Measurements from ENCODE around the gene CHAF1A. TPM values are rescaled to one million over a fixed set of nuclear protein-coding genes. Genes with fewer than 3 reads are reported as not detected.

Gene CHAF1A, protein sequence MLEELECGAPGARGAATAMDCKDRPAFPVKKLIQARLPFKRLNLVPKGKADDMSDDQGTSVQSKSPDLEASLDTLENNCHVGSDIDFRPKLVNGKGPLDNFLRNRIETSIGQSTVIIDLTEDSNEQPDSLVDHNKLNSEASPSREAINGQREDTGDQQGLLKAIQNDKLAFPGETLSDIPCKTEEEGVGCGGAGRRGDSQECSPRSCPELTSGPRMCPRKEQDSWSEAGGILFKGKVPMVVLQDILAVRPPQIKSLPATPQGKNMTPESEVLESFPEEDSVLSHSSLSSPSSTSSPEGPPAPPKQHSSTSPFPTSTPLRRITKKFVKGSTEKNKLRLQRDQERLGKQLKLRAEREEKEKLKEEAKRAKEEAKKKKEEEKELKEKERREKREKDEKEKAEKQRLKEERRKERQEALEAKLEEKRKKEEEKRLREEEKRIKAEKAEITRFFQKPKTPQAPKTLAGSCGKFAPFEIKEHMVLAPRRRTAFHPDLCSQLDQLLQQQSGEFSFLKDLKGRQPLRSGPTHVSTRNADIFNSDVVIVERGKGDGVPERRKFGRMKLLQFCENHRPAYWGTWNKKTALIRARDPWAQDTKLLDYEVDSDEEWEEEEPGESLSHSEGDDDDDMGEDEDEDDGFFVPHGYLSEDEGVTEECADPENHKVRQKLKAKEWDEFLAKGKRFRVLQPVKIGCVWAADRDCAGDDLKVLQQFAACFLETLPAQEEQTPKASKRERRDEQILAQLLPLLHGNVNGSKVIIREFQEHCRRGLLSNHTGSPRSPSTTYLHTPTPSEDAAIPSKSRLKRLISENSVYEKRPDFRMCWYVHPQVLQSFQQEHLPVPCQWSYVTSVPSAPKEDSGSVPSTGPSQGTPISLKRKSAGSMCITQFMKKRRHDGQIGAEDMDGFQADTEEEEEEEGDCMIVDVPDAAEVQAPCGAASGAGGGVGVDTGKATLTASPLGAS
- total RNA-seq: 1 to 10 TPM; 6.0 to 9.5 TPM
- long read RNA-seq, donor 1, partial matches to known transcripts: 3 of 5 reads
- long read RNA-seq, donor 1, other reads (novel, unspliced or antisense): 1 of 5 reads
- long read RNA-seq, donor 2, partial matches to known transcripts: 1 of 4 reads
- long read RNA-seq, donor 2, other reads (novel, unspliced or antisense): 2 of 4 reads

DNA sequence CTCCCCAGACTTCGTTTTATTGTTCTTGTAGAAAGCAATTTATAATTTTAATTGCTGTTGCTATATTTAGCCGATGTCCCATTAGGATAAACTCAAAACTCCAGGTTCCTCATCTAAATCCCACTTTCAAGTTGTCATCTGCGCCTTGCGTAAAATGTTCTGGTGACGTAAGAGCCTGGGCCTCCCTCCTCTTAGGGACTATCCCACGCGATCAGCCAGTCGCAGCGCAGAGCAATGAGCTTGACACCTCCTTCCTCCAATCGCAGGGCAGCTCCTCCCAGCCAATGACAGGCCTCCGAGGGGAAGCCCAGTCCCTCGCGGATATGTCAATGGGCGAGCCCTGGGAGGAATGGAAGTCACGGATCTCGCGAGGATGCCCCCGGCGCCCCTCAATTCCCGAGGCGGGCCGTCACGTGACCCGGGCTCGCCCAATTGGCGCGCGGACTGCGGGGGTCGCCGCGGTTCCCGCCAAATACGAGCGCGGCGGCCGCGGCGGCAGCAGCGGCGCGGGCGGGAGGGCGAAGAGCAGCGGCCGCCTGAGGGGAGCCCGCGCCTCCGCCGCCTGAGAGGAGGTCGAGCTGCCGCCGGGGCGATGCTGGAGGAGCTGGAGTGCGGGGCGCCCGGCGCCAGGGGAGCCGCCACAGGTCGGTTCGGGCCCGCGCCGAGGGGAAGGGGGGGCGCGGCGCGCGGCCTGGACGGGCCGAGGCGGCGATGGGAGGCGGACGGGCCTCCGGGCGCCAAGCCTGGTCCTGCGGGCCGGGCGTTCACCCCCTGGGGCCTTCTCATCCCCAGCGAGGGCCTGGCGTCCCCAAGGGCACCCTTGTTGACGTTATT is at the start of gene CHAF1A:
Gene CHAF1A, plus strand, starts transcription at position 470 of the 834 bp plus-strand sequence. Its CDS starts 123 bp downstream, at position 593.
- DNase-seq (ENCODE audit: low spot score): peak; percentile 100
- intact Hi-C loops (cut with DNase I): loop anchor here in 1 of 2 donors (5.0 kb wide), 1 partner anchor 60 kb away; the partner anchor contains the start of gene MPND

DNA sequence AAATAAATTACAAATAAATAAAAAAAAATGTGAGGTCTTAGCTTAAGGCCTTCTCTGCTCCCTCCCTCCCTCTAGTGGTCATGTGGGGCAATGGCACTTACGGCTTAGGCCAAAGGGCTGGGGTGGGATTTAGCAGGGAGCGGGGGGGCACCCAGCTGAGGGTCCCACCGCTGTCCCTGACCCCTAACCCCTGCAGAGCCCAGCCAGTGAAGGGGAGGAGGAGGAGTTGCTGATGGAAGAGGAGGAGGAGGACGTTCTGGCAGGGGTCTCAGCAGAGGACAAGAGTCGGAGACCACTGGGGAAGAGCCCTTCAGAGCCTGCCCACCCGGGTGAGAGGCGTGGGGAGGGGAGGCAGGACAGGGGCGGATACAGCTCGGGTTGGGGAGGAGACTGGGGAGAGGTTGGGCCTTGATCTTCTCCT is 49.7 kb upstream of the CHAF1A start:
- intact Hi-C loops (cut with DNase I): no loop called here
- DNase-seq (ENCODE audit: low spot score): peak; percentile 75

DNA sequence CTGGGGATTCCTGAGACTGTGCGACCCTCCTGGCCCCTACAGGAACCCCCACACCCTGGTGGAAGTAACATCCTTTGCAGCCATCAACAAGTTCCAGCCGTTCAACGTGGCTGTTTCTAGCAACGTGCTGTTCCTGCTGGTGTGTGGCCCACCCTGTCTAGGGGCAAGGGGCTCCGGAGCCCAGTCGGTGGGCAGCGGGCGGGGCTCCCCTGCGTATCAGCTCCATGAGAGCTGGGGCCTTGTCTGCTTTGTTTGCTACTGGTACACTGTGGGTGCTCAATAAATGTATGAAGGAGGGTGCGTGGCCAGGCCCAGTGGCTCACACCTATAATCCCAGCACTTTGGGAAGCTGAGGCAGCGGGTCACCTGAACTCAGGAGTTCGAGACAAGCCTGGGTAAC is 48.2 kb upstream of the CHAF1A start:
- intact Hi-C loops (cut with DNase I): no loop called here
- DNase-seq (ENCODE audit: low spot score): no peak

DNA sequence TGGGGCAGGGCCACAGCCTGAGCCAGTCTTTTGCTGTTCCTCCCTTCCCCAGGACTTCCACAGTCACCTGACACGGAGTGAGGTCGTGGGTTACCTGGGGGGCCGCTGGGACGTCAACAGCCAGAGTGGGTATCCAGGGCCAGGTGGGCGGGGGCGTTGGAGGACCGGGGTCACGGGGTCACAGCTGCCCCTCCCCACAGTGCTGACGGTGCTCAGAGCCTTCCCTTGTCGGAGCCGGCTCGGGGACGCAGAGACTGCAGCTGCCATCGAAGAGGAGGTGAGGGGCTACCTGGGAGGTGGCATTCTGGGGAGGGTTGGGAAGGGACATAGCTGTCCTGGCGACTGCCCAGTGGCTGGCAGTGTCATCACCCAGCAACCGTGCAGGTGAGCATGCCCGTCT is 47.5 kb upstream of the CHAF1A start:
- intact Hi-C loops (cut with DNase I): no loop called here
- no peak for DNase-seq (ENCODE audit: low spot score)

DNA sequence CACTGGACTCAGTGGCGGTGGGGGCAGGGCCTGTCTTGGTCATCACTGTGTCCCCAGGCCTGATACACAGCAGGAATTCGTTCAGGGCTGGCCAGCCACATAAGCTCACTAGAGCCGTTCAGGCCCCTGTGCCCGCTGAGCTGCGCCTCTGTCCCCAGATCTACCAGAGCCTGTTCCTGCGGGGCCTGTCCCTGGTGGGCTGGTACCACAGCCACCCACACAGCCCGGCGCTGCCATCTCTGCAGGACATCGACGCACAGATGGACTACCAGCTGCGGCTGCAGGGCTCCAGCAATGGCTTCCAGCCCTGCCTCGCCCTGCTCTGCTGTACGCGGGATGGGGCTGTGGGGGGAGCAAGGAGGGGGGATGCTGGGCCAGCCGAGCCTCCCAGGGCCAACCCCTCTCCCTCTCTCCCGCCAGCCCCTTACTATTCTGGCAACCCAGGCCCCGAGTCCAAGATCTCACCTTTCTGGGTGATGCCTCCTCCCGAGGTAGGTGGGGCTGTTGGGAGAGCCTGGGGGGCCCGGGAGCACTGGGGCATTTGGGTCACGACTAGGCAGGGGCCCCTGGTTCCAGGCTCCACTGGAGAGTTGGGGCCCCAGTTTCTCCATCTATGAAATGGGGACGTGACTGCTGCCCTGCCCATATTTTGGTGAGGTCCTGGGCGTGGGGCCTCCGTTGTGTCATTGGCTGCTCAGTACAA is 45.2 kb upstream of the CHAF1A start:
- intact Hi-C loops (cut with DNase I): no loop called here
- peak; percentile 71 for DNase-seq (ENCODE audit: low spot score)

DNA sequence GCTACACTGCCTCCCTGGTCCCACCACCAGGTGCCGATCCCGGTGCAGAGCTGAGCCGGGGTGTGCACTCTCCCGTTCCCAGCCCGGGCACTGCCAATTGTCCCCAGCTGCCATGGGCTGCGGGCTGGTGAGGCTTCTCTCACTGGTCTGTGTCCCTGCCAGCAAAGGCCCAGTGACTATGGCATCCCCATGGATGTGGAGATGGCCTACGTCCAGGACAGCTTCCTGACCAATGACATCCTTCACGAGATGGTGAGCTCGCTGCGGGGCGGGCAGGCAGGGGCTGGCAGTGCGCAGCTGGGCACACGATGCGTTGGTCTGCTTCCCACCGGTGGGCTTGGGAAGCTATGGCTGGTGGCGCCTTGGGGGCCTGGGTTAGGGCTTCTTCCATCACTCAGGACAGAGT is 44.5 kb upstream of the CHAF1A start:
- intact Hi-C loops (cut with DNase I): no loop called here
- no peak for DNase-seq (ENCODE audit: low spot score)

DNA sequence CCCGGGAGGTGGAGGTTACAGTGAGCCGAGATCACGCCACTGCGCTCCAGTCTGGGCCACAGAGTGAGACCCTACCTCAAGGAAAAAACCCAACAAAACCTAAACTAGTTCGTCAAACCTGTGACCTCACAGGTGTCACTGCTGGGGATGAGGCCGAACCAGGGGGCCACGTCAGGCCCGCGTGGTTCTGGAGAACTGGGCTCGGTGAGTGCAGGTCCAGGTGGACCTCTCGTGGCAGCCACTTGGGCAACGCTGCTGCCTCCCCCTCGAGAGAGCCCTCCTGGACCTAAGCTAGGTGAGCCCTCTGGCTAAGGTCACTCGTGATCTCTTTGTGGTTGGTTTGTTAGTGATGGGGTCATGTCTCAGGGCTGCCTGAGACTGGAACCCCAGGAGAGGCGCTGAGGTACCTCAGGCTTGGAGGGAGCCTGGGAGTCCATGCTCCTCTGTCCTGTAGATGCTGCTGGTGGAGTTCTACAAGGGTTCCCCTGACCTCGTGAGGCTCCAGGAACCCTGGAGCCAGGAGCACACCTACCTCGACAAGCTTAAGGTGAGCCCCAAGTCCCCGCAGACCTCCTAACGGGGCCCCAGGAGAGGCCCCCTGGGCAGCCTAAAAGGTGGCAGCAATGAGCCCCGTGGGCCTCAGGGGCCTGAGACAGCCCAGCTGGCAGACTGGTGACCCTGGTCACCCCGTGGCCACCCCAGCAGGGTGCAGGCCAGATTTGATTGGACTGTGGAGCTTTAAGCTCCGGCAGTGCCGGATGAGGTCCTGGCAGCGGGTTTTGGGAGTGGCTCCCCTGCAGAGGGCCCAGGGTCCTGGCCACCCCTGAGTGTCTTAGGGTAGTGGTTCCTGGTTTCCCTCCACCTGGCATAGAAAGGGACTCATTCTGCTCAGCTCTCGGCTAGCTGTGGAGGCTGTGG is 43.5 kb upstream of the CHAF1A start:
- peak; percentile 81 for DNase-seq (ENCODE audit: low spot score)
- intact Hi-C loops (cut with DNase I): no loop called here

DNA sequence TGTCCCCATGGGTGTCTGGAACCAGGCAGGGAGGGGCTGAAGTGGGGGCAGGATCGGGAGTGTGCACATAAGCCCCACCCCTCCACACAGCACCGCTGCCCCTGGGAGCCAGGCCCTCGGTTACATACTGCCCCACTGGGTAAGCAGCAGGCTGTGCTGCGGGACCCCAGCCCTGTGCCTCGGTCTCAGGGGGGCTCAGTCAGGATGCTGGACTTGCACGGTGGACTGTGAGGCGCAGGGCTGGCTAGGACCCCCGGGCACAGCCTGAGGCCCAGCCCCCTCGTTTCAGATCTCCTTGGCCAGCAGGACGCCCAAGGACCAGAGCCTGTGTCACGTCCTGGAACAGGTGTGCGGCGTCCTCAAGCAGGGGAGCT is 42.8 kb upstream of the CHAF1A start:
- DNase-seq (ENCODE audit: low spot score): no peak
- intact Hi-C loops (cut with DNase I): no loop called here

DNA sequence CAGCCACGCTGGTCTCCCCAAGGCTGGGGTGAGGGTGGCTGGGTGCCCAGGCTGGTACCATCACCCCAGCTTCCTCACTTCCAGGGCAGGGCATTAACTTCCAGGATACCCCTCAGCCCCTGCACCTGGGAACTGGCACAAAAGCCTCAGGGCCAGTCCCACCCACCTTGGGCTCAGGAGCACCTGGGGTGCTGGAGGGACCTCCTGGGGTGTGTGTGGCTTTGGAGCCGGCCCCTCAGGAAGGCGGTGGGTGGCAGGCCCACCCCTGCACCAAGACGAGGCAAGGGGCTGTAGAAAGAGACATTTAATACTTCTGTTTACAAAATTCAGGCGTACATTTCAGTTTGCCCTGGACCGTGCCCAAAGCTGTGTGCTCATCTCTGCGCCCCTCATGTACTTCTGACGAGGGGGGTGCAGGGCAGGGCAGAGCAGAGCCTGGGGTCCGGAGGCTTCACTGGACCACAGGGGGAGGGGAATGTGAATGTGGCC is 42.3 kb upstream of the CHAF1A start:
- intact Hi-C loops (cut with DNase I): loop anchor here in 1 of 2 donors (5.0 kb wide), 1 partner anchor 37 kb away; no protein-coding TSS in a partner anchor
- no peak for DNase-seq (ENCODE audit: low spot score)

DNA sequence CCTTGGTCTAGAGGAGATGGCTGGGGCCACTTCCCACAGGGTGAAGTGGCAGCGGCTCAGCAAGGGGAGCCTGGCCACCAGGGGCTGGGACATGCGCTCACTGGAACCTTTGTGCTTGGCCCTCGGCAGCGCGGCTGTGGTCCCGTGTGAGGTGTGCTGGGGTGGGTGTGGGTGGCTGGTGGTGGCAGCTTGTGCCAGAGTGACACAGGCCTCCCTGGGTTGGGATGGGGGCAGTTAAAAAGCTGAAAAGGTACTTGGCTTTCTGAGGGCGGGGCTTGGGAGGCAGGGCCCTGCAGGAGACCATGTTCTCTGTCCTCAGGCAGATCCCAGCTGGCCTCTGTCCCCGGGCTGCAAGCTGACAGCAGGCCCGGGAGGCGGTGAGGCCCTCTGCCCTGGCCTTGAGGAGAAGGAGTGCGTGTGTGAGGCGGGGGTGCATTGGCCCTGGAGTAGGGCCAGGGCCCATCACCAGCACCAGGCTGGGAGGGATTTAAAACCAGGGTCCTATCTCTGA is 41.7 kb upstream of the CHAF1A start:
- DNase-seq (ENCODE audit: low spot score): no peak
- intact Hi-C loops (cut with DNase I): loop anchor here in 1 of 2 donors (5.0 kb wide), 1 partner anchor 37 kb away; no protein-coding TSS in a partner anchor

DNA sequence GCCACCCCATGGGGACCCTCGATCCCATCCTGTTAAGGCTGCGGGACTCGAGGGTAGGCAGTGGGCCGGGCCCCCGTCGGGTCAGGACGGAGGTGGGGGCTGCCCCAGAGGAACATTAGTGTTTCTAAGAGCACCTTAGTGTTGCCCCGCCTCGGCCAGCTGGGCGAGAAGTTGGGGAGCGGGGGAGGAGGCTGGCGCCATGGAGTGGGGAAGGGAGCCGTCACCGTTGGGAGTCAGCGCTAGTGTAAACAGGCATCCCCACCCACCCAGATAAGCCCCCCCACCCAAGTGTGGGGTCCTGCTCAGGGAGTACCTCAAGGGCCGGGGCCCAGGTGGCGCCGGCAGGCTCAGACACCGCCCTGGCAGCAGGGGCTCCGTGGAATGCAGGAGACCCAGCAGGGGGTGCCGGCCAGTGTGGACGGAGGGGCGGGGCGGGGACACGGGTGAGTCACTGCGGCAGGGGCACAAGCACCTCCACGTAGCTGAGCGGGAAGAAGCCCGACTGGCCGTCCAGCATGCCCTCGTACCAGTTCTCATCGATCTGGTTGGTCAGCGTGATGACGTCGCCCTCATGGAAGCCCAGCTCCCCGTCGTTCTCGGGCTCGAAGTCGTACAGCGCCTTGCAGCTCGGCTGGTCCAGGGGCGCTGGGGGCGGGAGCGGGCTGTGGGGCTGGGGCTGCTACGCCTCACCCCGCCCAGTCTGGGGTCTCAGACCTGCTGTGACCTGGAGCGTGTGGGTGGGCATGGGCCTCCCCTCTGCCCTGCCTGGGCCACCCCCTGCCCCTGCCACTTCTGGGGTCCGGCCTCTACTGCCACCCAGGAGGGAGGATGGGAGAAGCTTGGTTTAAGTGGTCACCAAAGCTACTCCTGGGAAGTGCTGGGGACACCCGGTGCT is 41.0 kb upstream of the CHAF1A start:
- peak; percentile 81 for DNase-seq (ENCODE audit: low spot score)
- intact Hi-C loops (cut with DNase I): loop anchor here in 1 of 2 donors (5.0 kb wide), 1 partner anchor 36 kb away; no protein-coding TSS in a partner anchor

DNA sequence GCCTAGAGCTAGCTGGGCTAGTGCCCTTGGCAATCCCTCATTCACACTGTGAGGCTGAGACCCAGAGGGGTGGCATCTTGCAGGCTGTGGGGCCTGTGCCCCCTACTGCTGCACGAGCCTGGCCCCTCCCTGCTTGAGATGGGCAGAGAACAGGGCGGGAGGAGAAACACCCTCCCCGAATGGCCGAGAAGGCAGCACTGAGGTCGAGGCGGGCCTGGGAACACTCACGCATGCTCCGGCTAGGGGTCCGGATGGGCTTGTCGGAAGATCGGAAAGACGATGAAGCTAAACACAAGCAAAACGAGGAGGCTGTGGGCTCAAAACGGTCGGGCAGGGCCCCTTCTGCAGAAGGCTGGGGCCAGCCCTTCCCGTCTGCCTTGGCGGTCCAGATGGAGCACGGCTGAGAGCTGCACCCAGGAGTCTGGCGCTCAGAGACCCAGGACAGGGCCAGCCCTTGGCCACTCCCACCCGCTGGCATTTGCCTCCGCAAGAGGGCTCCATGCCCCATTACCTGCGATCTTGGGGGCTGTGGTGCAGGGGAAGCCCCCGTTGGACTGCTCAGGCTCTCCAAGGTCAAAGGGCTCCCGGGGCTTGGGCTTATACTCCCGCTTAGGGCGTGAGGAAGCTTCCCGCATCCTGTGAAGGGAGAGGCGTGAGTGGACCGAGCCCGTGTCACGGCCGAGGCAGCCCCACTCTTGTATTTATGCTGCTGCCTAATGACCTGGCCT is 40.2 kb upstream of the CHAF1A start:
- peak; percentile 75 for DNase-seq (ENCODE audit: low spot score)
- intact Hi-C loops (cut with DNase I): loop anchor here in 1 of 2 donors (5.0 kb wide), 1 partner anchor 35 kb away; no protein-coding TSS in a partner anchor

DNA sequence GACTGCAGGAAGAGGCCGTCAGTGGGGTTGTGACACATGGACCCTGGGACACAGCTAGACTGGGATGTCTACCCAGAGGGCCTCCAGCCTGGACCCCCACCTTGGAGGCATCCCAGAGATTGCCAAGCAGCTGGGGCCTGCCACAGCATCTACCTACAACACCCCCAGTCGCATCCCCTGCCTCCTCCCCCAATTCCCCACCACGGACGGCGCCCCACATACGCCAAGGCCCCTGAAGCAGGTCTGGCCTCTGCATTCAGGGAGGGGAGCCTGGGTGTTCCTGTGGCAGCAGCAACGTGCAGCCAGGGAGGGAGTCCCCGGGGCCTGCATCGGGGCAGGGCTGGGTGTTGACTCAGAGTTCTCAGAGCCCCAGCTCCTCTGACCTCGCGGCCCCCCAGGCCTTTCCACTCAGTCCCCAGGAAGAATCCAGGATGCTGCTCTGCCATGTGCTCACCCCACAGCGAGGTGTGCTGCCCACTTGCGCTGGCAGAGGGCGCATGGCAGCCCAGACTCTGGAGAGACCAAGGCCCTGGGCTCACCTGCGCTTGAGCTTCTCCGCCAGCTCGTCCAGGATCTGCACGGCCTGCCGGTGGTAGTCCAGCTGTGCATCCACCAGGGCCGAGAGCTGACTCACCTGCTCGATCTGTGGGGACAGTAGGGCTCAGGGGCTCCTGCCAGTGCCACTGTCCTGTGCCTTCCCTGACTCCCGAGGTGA is 39.5 kb upstream of the CHAF1A start:
- no peak for DNase-seq (ENCODE audit: low spot score)
- intact Hi-C loops (cut with DNase I): loop anchor here in 1 of 2 donors (5.0 kb wide), 1 partner anchor 34 kb away; no protein-coding TSS in a partner anchor

Measured in posterior vena cava (tissue), 2 donors.